Hepatocyte (in vitro differentiated cells): ENCODE results near the gene KCNMA1. TPM values are rescaled to one million over a fixed set of nuclear protein-coding genes. Genes with fewer than 3 reads are reported as not detected.

ENCODE experiments used
- DNase-seq: peaks from one replicate; pipeline ENCODE4 v3.0.0-alpha.2; 2016; ENCODE audit warnings: low spot score
- H2AFZ ChIP-seq: fragments of 200-600 bp; sonication (generic); 2 replicates; pipeline ENCODE4 v1.6.0; 2016; ENCODE audit warnings: antibody characterized with exemption, mild to moderate bottlenecking
- H3K27ac ChIP-seq: fragments of 200-600 bp; sonication (generic); 2 replicates; pipeline ENCODE4 v1.5.1; 2016; ENCODE audit warnings: mild to moderate bottlenecking
- H3K27me3 ChIP-seq: fragments of 200-600 bp; sonication (generic); 2 replicates; pipeline ENCODE4 v1.6.1; 2016
- H3K36me3 ChIP-seq: fragments of 200-600 bp; sonication (generic); replicated peaks from 2 replicates; pipeline ENCODE4 v1.5.1; 2016; ENCODE audit warnings: low read depth; ENCODE audit not compliant: insufficient read depth
- H3K4me1 ChIP-seq: fragments of 200-600 bp; sonication (generic); 2 replicates; pipeline ENCODE4 v1.5.1; 2016; ENCODE audit warnings: mild to moderate bottlenecking, moderate library complexity; ENCODE audit not compliant: insufficient read depth
- H3K4me2 ChIP-seq: fragments of 200-600 bp; sonication (generic); 2 replicates; pipeline ENCODE4 v1.6.0; 2016
- H3K4me3 ChIP-seq: fragments of 200-600 bp; sonication (generic); 2 replicates; pipeline ENCODE4 v1.5.1; 2016; ENCODE audit warnings: mild to moderate bottlenecking
- H3K79me2 ChIP-seq: fragments of 200-600 bp; sonication (generic); 2 replicates; pipeline ENCODE4 v1.6.0; 2017; ENCODE audit warnings: mild to moderate bottlenecking
- H3K9me2 ChIP-seq: fragments of 200-600 bp; sonication (generic); replicated peaks from 2 replicates; pipeline ENCODE4 v1.6.0; 2017; ENCODE audit warnings: mild to moderate bottlenecking; ENCODE audit not compliant: insufficient read depth
- H3K9me3 ChIP-seq: fragments of 200-600 bp; sonication (generic); 2 replicates; pipeline ENCODE4 v1.5.1; 2016; ENCODE audit warnings: low read depth, mild to moderate bottlenecking
- H4K20me1 ChIP-seq: fragments of 200-600 bp; sonication (generic); 2 replicates; pipeline ENCODE4 v1.6.0; 2016; ENCODE audit warnings: mild to moderate bottlenecking; ENCODE audit not compliant: insufficient read depth, poor library complexity, severe bottlenecking
- CTCF ChIP-seq: fragments of 200-600 bp; sonication (generic); IDR thresholded peaks from 2 replicates; pipeline ENCODE4 v1.5.1; 2016; ENCODE audit warnings: antibody characterized with exemption, mild to moderate bottlenecking; ENCODE audit not compliant: poor library complexity
- EZH2 ChIP-seq: fragments of 200-600 bp; sonication (generic); IDR thresholded peaks from 2 replicates; pipeline ENCODE4 v1.6.1; 2016; ENCODE audit warnings: antibody characterized with exemption, mild to moderate bottlenecking, borderline replicate concordance
- EZH2phosphoT487 ChIP-seq: fragments of 200-600 bp; sonication (generic); IDR thresholded peaks from one replicate; pipeline ENCODE4 v1.6.1; 2018; ENCODE audit warnings: antibody characterized with exemption, mild to moderate bottlenecking, low read depth, moderate library complexity; ENCODE audit not compliant: unreplicated experiment, severe bottlenecking
- WGBS: methylation state at CpG from one replicate; pipeline ENCODE4 v1.1.6; 2016; ENCODE audit warnings: low lambda C conversion rate; ENCODE audit errors: missing lambda C conversion rate; 5-methylcytosine and 5-hydroxymethylcytosine counted together
- polyA plus RNA-seq: library from polyadenylated mRNA; unstranded; fragments of >200 nt; fragmentation: Nextera tagmentation; extraction: Ambion mirVana; gene quantifications from 2 replicates; pipeline ENCODE4 v1.2.1, GENCODE V29; 2016
- total RNA-seq: library from RNA; depleted of rRNA; stranded (reverse); fragments of >200 nt; gene quantifications from 2 replicates; pipeline ENCODE4 v1.2.3, GENCODE V29; 2014

The KCNMA1 gene
- total and polyA plus RNA-seq, 2 experiments from 2014 or later = 42.6 to 73.3 TPM

GRCh38 chr10:77527839-77528238 is 109.8 kb downstream of the KCNMA1 start:
- Histone ChIP-seq H2AFZ (no peak overlapping the region), H3K27me3 (no peaks in the 10 kb centered on the region), H3K79me2 (no peaks in the 10 kb centered on the region), H3K4me2 (no peak overlapping the region), H3K4me3 (no peak overlapping the region), H3K9me3 (no peaks in the 10 kb centered on the region), H3K36me3 (no peaks in the 10 kb centered on the region), H4K20me1 (no peaks in the 10 kb centered on the region), H3K9me2 (no peaks in the 10 kb centered on the region), H3K4me1 (peaks cover 11% of the 10 kb centered on the region), H3K27ac (no peak overlapping the region)
- no peak for TF ChIP-seq EZH2
- TF ChIP-seq EZH2phosphoT487 = no peak
- TF ChIP-seq CTCF = no peak
- 100% methylated on average over 2 of the region's 2 CpGs for WGBS
- DNase-seq = no peak

- Histone ChIP-seq H3K9me3 (no peaks in the 10 kb centered on the region), H3K4me3 (no peak overlapping the region), H3K36me3 (no peaks in the 10 kb centered on the region), H4K20me1 (no peaks in the 10 kb centered on the region), H3K9me2 (no peaks in the 10 kb centered on the region), H3K27me3 (no peaks in the 10 kb centered on the region), H3K4me1 (peaks cover 5% of the 10 kb centered on the region), H3K27ac (no peak overlapping the region), H2AFZ (no peak overlapping the region), H3K4me2 (no peak overlapping the region), H3K79me2 (no peaks in the 10 kb centered on the region)
- no peak for DNase-seq
- TF ChIP-seq CTCF (no peak), EZH2phosphoT487 (no peak), EZH2 (no peak)
- 68% methylated on average over 6 of the region's 6 CpGs for WGBS
Measured at GRCh38 chr10:77526868-77527617, 110.6 kb downstream of the KCNMA1 start.

GRCh38 chr10:77524281-77524711 is 113.3 kb downstream of the KCNMA1 start:
- peak overlapping the region; percentile 21 for H3K27ac ChIP-seq

More at GRCh38 chr10:77524281-77524711, 113.3 kb downstream of the KCNMA1 start:
- Histone ChIP-seq H3K79me2 (no peaks in the 10 kb centered on the region), H3K36me3 (no peaks in the 10 kb centered on the region), H2AFZ (no peak overlapping the region), H3K9me3 (no peaks in the 10 kb centered on the region), H3K9me2 (no peaks in the 10 kb centered on the region), H3K27me3 (no peaks in the 10 kb centered on the region), H3K4me1 (no peaks in the 10 kb centered on the region), H3K4me3 (no peak overlapping the region), H4K20me1 (no peaks in the 10 kb centered on the region), H3K4me2 (no peak overlapping the region)
- TF ChIP-seq EZH2 (no peak), CTCF (no peak), EZH2phosphoT487 (no peak)
- 33% methylated on average over 6 of the region's 6 CpGs for WGBS
- no peak for DNase-seq
